CD1c-positive myeloid dendritic cell (primary cell): ENCODE results near the gene MXD4.
A peak's percentile ranks its signal among the peaks of the same experiment; 100 is the strongest.
"Not testable (repeated sequence)": the region's sequence is repeated elsewhere in the genome, so short reads cannot be mapped to it uniquely, and the experiment has no call there.

Source experiments
- DNase-seq: peaks from one replicate; pipeline ENCODE4 v3.0.0-alpha.2; 2016; ENCODE audit errors: extremely low spot score

The MXD4 gene

DNA sequence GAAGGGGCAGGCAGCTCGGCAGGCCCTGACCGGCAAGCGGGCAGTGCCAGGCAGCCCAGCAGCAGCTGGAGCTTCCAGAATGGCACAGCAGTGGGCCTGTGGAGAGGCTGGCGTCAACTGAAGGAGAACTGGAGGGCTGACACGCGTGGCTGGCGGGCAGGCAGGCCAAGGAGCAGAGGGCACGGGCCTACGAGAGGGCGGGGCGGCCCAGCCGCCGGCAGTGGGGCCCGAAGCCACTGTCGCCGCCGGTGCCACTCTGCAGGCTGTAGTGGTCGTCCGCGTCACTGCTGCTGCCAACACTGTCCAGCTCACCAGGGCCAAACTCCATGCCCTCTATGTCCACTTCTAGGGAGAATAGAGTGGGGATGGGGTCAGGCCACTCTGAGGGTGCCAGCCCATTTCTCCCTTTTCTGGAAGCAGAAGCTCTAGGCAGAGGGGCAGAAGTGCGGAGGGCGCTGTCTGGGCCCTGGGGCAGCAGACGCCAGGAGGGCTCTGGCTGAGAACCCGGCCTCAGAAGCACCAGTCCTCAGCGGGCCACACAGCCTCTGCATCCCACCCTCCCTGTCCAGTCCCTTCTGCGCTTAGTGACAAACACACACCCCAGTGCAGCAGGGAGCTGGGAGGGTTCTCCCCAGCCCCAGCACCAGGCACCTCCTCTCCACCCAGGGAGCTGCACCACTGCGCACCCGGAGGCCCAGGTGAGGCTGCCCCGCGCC is 11.4 kb downstream of the MXD4 start:
- no peak for DNase-seq

DNA sequence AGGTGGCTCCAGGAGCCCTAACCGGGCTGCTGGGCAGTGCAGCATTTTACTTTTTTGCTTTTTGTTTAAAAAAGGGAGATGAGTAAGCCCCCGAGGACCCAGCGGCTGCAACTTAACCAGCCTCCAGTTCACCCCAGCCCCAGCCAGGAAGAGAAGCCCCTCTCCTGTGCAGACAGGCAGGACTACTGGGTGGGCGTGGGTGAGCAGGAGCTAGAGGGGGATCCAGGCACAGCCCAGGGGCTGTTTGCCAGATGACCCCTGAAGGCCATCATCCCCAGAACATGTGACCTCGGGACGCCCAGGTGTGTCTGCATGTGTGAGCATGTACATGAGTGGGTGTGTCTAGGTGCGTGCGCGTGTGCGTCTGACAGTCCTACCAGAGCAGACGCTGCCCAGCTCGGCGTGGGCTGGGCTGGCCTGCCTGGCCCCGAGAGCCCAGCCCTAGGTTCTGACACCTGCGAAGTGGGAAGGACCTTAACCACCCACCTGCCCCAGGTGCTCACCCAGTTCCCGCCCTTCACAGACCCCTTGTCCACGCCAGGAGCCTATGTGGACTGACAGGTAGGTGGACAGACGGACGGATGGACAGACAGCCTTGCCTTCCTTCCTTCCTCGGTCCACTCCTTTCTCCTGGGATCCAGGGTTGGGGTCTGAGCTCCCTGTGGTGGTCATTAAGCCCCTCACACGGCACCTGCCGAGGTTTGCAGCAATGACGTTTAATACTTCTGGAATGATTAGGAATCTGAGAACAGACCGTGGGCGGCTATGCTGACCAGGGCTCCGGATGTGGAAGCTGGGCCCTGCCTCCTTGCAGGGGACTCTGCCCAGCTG is 12.2 kb downstream of the MXD4 start:
- DNase-seq, result no peak

DNA sequence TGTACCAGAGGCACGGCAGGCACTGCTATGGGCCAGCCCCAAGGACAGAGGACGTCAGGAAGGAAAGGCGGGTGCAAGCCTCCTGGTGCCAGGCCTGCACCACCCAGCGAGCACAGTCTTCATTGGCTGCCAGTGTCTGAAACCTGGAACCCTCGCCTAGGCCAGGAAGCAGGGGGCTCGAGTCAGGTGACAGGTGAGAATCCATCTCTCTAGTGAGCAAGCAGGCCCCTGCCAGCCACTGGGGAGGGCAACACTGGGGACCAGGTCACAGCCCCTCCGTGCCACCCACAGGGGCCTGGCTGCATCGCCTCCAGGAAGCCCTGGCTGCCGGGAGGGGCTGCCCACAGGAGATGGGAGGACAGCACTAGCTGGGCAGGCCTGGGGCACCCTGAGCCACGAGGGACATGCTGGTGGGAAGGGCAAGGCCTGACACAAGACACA is 13.1 kb downstream of the MXD4 start:
- no peak for DNase-seq

DNA sequence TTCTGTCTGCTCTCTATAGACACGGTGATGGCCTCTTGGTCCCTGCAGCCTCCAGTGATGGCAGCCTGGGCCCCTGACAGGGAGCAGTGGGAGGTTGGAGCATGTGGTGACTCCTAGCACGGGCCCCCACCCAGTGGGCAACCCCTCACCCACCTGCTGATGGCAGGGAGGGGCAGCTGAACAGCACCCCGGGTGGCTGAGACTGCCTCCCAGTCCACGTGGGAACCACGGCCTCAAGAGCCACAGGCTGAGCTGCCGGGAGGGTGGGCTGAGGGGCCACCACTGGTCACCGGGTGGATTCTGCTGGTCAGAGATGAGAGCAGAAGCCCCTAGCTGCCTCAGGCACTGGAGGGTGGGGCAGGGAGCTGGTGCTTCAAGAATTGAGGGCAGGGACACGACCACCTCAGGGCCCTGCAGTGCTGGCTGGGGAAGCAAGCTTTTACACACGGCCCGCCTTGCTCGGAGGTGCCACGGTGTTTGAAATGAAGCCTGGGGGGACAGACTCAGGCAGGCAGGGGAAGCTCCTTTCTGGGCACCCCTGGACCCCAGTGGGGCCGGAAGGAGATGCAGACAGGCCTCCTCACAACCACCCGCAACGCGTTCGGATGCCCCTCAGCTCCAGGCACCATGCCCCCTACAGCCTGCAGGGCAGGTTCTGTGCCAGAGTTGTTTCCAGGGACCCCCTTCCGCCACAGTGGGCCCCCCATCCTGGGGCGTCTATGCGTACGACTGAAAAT is 13.7 kb downstream of the MXD4 start:
- DNase-seq, result no peak

DNA sequence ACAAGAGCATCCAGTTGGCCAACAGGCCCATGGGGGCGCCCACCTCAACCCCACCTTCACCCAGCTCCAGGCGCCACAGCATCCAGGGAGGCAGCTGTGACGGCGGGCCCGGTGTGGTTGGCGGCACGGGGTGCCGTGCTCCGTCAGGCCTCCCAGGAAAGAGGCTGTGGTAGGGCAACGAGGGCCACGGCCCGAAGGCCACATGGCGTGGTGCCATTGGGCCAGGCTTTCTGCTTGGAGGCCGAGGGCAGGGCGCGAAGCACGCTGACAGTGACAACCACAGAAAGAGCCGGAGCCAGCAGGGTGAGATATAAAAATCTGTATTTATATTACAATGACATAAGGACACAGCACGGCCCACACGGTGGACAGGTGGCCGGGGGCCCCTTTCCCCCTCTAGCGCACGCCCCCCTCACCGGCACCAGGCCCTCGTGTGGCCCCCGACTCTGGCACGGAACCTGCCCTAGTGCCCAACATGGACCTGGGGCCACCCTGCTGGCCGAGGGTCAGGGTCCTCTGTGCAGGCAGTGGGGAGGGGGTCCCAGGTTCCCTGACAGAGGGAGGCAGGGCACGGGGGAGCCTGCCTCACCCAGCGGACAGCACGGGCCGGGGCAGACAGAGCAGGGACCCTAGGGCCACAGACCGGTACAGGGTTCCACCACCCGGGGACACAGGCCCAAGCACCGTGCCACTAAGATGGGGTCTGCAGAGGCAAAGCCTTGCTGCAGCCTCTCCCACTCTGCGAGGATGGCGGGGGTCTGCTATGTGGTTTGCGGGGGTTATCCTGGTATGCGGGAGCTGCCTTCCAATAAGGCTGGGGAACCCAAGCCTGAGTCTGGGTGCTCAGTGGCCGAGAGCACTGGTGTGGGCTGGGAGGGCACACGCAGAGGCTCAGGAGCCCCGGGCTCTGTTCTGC is 14.5 kb downstream of the MXD4 start:
- no peak for DNase-seq

DNA sequence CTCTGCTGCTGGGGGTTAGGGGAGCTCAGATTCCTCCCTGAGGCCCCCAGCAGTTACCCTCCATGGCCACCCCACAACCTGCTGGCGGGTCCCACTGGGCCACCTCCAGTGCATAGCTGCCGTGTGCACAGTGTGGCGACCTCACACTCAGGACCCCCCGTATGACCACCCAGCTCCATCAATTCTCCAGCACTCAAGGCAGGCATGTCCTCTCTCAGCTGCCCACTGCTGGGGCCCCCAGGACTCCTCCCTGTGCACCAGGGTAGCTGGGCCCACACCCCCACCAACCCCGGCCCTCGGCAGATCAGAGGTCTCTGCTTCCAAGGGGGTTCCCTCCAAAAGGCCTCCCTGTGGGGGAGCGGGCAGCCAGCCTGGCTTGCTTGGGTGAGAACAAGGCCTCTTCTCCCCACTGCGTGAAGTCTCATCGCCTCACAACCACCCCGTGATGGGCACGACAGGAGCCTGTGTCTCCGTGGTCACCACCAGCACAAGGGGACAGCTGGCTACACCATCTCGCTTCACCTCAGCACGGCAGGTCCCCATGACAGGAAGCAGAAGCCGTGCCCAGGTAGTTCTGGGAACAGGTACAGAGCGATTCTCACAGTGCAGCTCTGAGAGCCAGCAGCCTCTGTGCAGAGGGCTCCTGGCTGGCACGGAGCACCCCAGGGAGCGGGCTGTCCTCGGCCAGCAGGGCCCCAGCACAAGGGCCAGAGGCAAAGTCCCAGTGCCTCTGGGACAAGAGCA is 15.4 kb downstream of the MXD4 start:
- no peak for DNase-seq

DNA sequence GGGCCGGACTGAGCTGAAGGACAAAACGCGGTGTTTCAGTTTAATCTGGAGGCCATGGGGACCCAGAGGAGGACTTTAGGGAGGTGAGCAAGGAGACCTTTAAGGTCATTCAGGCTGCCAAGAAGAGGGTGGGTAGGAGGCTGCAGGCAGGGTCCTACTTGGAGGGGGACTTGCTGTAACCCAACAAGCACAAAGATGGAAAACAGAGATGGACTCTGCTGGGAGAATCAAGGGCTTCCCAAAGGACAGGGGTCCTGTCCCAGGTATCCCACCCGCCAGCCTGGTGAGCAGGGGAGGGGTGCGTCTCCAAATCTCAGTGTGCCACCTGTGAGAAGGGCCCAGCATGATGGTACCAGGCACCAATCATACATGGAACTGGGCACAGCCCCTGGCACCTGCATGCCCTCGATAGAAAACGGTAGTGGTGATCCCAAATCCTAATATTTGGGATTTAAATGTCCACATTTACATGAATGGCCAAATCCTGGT is 16.1 kb downstream of the MXD4 start:
- DNase-seq, result no peak

DNA sequence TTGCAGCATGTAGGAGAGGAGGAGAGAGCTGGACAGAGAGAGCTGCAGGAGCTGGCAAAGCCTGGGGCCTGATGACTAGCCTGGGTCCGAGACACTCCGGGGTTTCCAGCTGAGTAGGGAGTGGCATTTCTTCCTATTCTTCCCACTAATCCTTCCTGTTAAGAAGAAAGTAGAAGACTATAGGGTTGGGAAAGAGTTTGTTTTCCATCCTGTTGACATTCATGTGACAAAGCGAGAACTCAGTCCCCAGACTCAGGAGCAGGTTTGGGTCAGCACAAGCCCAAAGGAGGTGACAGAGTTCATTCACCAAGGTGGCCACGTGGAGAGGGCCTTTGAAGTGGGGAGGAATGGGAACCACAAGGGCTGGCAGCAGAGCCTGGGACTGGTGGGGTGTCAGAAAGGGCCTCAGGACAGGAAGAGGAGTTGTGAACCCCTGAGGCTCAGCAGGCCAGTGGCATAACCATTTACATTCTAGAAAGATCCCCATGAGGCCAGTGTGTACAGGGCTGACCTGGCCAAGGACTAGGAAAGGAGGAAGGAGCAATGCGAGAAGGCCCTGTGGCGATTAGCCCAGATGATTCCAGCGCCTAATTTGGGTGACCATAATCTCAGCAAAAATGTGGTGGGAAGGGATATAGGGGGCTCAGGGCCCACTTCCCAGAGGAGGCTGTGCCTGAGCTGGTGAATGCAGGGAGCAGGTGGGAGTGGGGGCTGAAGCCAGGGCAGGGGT is 16.7 kb downstream of the MXD4 start:
- no peak for DNase-seq

DNA sequence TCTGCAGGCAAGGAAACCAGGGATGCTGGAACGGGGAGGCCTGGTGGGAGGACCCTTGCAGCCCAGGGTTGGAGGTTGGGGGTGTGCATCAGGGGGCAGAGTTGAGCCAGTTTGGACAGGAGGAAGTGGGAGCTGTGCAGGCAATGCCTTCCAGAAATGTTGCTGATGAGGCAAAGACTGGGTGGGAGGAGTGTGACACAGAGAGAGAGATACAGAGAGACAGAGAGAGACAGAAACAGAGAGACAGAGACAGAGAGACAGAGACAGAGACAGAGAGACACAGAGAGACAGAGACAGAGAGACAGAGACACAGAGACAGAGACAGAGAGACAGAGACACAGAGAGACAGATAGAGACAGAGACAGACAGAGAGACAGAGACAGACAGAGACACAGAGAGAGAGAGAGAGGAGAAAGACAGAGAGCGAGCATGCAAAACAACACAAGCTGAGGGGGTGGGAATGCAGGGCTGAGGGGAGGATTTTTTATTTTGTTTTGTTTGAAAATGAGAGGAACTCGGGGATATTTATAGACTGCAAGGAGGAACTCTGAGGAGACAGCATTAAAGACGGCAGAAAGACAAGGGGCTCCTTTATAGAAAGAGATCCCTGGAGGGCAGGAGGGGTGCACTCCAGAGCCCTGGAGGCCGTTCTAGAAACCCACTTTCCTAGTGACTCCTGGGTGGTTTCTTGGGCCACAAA is 18.1 kb downstream of the MXD4 start:
- DNase-seq, result peak; percentile 74

DNA sequence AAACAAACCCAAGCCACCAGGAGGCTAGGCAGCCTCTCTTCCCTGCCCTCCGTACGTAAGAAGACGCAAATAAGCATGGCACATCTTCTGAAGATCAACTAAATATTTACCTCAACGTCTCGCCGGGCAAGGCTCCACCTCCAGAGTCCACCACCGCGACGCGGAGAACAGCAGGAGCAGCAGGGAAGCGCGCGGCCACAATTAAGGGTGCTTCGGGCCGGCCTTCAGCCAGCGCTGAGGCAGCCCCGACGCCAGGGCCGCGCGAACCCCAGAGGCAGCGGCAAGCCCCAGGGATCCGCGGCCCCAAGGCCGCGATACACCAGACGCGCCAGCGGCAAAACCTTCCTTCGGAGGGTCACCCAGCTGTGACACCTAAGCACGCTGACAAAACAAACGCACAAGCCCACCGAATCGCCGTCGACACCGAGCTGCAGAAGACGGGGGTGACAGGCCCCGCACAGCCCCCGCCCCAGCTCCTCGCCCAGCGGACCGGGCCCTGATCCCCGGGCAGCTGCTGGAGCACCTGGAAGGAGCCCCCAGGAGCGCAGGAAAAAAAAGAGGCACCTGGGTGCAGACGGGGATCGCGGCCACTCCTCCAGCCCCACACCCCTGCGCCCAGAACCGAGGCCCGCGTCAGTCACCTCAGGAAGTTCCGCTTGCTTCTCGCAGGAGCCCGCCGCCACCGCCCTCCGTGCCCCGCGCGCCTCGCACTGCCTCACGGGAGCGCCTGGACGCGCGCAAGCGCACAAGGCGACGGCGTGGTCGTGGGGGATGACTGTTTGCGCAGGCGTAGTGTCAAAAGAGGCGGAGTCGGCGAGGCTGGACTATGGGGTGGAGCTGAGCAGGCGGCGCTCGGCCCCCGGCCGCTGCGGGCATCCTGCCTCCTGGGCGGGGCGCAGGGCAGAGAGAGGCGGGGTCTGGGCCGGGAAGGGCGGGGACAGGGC is 20.2 kb downstream of the MXD4 start, which contains the start of the genes HAUS3 and POLN:
Gene HAUS3, minus strand, starts transcription at position 712 of the 944 bp plus-strand sequence. CDS start 1,175 bp downstream, outside the sequence.
Gene POLN, minus strand, starts transcription at position 712 of the 944 bp plus-strand sequence. CDS start 12,890 bp downstream, outside the sequence.
- peak; percentile 100 for DNase-seq

DNA sequence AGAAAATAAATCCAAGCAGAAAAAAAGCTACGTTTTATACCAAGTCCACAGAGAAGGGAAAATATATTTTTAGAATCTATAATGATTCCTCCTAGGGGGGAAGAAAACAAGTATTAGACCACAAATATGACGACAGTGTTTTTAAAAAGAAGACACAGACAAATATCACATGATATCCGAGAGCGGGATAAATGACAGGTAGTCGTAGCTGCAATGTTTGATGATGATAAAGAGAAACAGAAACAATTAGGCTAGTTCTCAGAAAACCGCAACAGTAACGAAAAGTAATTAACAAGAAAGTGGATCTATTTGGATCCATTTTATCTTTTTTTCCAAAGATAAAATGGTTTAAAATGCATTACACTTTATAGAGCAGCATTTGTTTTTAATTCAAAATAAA is 20.9 kb downstream of the MXD4 start:
- DNase-seq, result peak; percentile 16

DNA sequence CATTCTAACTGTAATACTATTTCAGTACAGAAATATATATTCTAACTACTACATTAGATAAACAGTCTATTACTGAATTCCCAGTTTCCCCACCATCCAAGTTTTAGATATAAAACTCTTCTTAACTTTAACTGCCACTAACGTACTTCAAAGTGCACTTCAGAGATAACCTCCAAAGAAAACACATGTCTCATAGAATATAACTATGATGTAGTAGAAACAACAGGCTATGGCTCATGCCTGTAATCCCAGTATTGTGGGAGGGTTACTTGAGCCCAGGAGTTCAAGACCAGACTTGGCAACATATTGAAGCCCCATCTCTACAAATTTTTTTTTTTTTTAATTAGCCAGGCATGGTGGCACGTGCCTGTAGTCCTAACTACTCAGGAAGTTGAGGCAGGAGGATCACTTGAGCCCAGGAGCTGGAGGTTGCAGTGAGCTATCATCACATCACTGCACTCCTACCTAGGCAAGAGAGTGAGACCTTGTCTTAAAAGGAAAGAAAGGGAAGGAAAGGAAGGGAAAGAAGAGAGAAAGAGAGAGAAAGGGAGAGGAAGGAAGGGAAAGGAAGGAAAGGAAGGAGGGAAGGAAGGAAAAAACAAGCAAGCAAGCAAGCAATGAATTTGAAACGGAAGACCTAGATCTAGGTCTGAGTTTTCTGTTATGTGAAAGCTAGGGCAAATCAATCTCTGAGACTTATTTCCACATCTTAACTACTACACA is 24.8 kb downstream of the MXD4 start:
- no peak for DNase-seq

DNA sequence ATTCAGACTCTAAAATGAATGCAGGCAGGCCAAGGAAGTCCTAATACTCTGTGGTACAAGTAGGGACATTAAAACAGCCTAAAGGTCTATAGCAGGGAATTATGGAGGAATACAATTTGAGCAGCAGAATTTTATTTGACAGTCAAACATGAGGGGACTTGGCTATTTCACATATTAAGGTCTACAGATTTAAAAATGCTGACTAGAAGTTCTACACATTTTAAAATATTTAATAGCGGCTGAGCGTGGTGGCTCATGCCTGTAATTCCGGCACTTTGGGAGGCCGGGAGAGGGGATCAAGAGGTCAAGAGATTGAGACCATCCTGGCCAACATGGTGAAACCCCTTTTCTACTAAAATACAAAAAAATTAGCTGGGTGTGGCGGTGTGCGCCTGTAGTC is 30.8 kb downstream of the MXD4 start:
- DNase-seq, result no peak

DNA sequence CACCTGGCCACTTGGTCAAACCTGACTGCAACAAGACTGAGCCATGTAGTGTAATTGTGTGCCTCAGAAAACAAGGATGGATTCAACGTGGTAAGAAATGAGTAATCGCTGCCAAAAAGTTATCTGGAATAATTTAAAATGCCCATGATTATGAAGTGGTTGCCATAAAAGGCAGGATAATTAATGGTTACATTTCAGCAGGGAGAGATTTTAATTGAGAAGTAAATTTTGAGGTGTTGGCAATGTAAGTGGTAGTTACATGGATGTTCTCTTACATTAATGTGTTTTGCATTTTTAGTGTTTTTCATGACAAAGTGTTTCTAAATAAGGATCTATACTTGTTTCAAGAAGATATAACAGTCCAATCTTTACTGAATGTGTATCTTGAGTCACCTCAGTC is 35.6 kb downstream of the MXD4 start:
- no peak for DNase-seq

DNA sequence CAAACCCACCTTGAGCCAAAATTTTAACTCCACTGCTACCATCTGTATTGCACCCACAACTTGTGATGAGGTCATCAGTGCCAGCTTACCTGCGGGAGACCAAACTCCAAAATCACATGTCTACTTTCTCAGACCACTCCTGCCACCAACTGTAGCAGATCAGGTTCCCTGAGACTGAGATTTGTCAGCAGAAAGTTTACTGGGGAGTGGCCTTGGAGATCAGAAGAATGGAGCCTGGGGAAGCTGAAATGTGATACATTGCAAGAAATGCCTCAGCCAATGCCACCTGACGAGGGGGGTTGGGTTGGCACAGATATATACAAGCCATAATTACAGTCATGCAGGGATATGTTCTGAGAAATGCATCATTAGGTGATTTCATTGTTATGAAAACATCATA is 39.1 kb downstream of the MXD4 start:
- no peak for DNase-seq

DNA sequence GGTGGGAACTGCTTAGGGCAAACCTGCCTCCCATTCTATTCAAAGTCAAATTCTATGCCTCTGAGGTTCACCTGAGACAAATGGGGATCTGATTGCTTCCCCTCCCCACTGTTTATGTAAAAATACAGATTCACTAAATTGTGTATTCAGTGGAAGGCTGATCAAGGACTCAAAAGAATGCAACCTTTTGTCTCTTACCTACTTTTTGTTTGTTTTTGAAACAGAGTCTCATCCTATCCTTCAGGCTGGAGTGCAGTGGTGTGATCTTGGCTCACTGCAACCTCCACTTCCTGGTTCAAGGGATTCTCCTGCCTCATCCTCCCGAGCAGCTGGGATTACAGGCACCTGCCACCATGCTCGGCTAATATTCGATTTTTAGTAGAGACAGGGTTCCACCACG is 40.5 kb downstream of the MXD4 start:
- not testable (repeated sequence) for DNase-seq

DNA sequence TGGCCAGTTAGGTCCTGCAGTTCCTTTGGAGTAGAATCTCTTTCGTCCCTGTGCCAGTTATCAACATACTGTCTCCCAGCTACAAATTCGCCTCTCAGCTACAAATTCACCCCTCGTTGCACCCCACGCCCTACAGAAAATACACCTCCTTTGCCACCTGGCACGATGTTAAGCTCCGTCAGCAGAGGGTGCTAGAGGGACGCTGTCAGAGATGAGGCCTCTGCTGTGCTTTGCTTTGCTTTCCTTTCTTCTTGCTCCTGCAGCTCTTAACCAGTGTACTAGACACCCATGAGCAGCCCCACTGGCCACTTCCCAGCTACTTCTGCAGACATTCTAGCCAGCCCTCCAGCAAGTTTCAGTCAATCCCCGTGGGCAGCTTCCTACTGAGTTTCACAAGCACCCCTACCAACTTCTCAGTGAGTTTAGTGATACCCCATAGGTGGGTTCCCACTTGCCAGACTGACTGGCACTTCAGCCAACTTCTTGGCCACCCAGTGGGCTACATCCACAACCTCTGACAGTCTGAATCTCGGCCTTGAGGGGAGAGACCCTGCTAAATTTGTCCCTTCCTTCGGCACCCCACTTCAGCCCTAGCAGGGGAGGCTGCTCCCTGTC is 41.8 kb downstream of the MXD4 start:
- peak; percentile 74 for DNase-seq
